ENCODE results near the gene PEX7.

Gene PEX7

DNA sequence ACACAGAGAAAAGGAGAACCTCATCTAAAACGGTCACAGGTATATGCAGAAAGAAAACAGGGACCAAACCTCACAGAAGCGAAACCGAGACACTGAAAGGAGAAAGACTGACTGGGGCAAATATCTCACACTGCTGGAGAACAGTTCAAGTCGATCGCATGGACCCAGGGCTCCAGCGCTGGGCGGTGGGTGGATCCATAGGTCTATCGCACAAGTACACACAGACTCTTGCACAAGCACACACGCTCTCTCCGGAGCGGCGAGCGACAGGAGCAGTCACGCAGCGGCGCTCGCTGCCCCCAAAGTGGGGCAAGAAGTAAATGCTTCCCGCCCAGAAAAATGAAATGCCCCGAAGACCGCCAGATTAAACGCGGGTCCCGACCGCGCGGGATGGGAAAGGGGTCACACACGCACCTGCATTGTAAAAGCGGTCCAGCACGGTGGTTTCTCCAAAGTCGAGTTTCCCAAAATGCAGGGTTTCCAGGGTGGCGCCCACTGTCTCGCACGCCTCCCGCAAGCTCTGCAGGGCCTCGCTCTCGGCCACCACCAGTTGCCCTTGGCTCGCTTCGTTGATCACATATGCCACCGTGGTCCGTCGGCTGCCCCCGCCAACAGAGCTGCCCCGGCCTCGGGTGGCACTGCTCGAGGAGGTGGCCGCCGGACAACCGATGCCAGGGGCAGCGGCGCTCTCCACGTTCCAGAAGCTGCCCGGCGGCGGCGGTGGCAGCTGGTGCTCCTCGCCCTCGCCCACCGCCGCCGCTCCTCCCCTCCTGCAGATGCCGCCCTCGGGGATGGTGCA lies 30.9 kb upstream of the PEX7 start:
- H3K9me3 ChIP-seq (ENCODE audit: insufficient read depth, low read depth, low read length) = no peaks in the 10 kb centered on the region
- H3K4me3 ChIP-seq (ENCODE audit: low read length) = peak overlapping the region; percentile 68
- H3K4me1 ChIP-seq (ENCODE audit: insufficient read depth, low read length) = 0 out of 2 replicates have a peak, but pooled peaks cover 3% of the 10 kb centered on the region
- H3K27me3 ChIP-seq (ENCODE audit: insufficient read depth, low read length) = peaks cover 48% of the 10 kb centered on the region
- H3K27ac ChIP-seq (ENCODE audit: low read depth, low read length) = no peak overlapping the region
- 5% methylated on average over 62 of the region's 62 CpGs for WGBS
- H3K9ac ChIP-seq (ENCODE audit: low read depth, low read length) = peak overlapping the region; percentile 67; the same call in 1 of the 2 replicates
- H3K36me3 ChIP-seq (ENCODE audit: insufficient read depth, low read length) = no peaks in the 10 kb centered on the region

DNA sequence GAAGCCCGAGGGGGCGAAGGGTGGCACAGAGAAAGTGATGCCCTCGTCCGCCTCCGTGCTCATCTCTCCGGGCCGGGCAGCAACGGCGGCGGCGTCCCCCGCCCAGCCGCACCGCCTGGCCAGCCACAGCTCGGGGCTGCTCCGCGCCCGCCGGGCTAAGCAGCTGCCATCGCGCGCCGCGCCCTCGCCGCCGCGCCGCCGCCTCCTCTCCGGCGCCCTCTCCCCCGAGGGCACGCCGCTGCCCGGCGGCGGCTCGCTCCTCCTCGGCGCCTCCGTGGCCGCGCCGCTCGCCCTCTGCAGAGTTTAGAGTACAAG lies 30.3 kb upstream of the PEX7 start:
- WGBS = under 1% methylated on average over 46 of the region's 46 CpGs
- no peaks in the 10 kb centered on the region for H3K36me3 ChIP-seq (ENCODE audit: insufficient read depth, low read length)
- H3K4me3 ChIP-seq (ENCODE audit: low read length) = peak overlapping the region; percentile 68
- H3K4me1 ChIP-seq (ENCODE audit: insufficient read depth, low read length) = 0 out of 2 replicates have a peak, but pooled peaks cover 3% of the 10 kb centered on the region
- peaks cover 48% of the 10 kb centered on the region for H3K27me3 ChIP-seq (ENCODE audit: insufficient read depth, low read length)
- peak overlapping the region; percentile 67 for H3K9ac ChIP-seq (ENCODE audit: low read depth, low read length)
- no peaks in the 10 kb centered on the region for H3K9me3 ChIP-seq (ENCODE audit: insufficient read depth, low read depth, low read length)
- H3K27ac ChIP-seq (ENCODE audit: low read depth, low read length) = no peak overlapping the region

DNA sequence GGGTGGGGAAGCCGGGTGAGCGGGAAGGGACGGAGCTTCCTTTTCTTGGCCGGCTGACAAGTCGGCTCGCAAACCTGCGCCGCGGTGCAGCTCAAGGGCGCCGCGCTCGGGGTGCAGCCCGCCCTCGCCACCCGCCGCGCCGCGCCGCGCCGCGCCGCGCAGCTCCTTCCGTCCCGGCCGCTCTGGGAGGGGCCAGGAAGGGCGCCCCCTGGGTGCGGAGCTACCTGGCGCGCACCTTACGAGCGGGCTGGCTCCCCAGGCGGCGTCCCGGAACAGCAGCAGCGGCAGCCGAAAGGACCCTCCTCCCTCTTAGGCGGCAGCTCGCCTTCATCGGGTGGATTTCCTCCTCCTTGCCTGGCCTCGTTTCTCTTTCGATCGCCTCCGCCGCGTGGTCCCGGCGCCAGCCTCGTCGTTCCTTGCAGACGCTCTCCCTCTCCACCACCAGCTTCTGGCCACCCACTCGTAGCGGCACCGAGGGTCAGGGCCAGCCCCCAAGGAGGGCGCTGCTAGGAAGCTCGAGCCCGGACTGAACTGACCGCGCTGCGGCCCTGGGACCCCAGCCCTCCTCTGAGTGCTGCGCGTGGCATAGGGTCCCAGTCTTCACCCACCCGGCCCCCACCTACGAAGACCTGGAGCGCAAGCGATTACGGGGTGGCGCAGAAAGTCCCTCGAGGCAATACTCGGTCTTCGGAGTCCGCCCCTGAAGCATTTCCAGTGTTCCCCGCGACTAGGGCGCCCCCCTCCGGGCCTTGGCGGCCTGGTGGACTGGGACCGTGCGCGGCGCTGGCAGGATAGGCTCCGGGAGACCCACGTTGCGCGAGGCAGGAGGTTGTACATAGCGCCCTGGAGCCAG lies 29.8 kb upstream of the PEX7 start, which contains the start of gene MAP3K5:
MAP3K5 (minus strand) TSS at position 68 of the 853 bp plus-strand sequence. CDS start 320 bp downstream, outside the sequence.
- Histone ChIP-seq H3K9me3 (ENCODE audit: insufficient read depth, low read depth, low read length) (no peaks in the 10 kb centered on the region), H3K4me1 (ENCODE audit: insufficient read depth, low read length) (0 out of 2 replicates have a peak, but pooled peaks cover 3% of the 10 kb centered on the region), H3K27me3 (ENCODE audit: insufficient read depth, low read length) (peaks cover 48% of the 10 kb centered on the region), H3K4me3 (ENCODE audit: low read length) (peak within 1 kb of the TSS; percentile 68), H3K27ac (ENCODE audit: low read depth, low read length) (no peak within 1 kb of the TSS), H3K9ac (ENCODE audit: low read depth, low read length) (peak within 1 kb of the TSS; percentile 67), H3K36me3 (ENCODE audit: insufficient read depth, low read length) (no peaks in the 10 kb centered on the region)
- 1% methylated on average over 89 of the region's 89 CpGs for WGBS

DNA sequence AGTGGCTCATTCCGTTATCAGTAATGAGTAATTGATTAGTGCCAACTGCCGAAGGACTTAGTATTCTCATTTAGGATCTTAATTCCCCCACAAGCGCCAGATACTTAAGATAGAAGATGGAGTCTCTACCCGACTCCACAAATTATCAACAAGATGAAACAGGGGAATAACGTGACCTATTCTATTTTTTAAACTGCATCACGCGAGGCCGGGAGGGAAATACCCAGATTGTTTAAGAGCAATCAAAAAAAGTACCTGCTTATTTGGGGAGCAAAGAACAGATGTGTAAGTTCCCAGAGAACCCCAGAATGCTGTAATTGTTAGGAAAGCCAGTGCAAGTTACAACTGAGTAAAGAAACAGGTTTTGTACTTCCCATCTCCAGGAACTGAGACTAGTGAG lies 29.0 kb upstream of the PEX7 start:
- H3K4me1 ChIP-seq (ENCODE audit: insufficient read depth, low read length) = 0 out of 2 replicates have a peak, but pooled peaks cover 3% of the 10 kb centered on the region
- H3K9me3 ChIP-seq (ENCODE audit: insufficient read depth, low read depth, low read length) = no peaks in the 10 kb centered on the region
- H3K36me3 ChIP-seq (ENCODE audit: insufficient read depth, low read length) = no peaks in the 10 kb centered on the region
- H3K27me3 ChIP-seq (ENCODE audit: insufficient read depth, low read length) = peaks cover 48% of the 10 kb centered on the region
- peak overlapping the region; percentile 68 for H3K4me3 ChIP-seq (ENCODE audit: low read length)
- no peak overlapping the region for H3K9ac ChIP-seq (ENCODE audit: low read depth, low read length)
- no peak overlapping the region for H3K27ac ChIP-seq (ENCODE audit: low read depth, low read length)
- 78% methylated on average over 8 of the region's 8 CpGs for WGBS

DNA sequence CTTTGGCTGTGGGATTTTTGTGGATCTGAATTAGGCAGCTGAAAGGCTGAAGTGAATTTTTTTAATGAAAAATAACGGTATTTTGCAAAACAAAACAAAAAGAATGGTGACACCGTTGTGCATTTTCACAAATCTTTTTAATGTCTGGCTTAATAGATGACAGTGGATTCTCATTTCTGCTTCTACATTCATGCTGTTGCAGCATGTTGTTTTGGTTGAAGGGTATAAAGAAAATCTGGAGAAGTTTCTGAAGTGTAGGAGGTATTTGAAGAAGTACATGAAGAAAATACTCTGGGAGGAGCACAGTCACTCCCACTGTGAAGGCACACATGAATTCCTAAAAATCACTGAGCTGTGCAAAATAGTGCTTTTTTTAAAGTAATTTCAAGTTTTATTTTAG lies 27.0 kb upstream of the PEX7 start:
- Histone ChIP-seq H3K4me3 (ENCODE audit: low read length) (no peak overlapping the region), H3K9ac (ENCODE audit: low read depth, low read length) (no peak overlapping the region), H3K4me1 (ENCODE audit: insufficient read depth, low read length) (0 out of 2 replicates have a peak, but pooled peaks cover 3% of the 10 kb centered on the region), H3K27me3 (ENCODE audit: insufficient read depth, low read length) (peaks cover 40% of the 10 kb centered on the region), H3K9me3 (ENCODE audit: insufficient read depth, low read depth, low read length) (no peaks in the 10 kb centered on the region), H3K36me3 (ENCODE audit: insufficient read depth, low read length) (no peaks in the 10 kb centered on the region), H3K27ac (ENCODE audit: low read depth, low read length) (no peak overlapping the region)
- whole genome bisulfite sequencing = 94% methylated on average over 2 of the region's 2 CpGs

DNA sequence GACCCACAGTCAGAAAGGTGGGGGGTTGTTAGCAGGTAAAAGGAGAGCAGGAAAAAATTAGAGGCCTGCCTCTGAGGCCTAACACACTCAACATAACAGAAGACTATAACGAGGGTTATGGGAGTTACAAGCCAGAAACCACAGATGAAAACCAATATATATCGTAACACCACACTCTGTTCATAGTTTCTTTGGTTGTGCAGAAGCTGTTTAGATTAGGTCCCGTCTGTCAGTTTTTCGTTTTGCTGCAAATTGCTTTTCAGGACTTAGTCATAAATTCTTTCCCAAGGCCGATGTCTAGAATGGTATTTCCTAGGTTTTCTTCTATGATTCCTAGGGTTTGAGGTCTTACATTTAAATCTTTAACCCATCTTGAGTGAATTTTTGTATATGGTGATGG lies 26.4 kb upstream of the PEX7 start:
- H3K4me1 ChIP-seq (ENCODE audit: insufficient read depth, low read length) = 0 out of 2 replicates have a peak, but pooled peaks cover 3% of the 10 kb centered on the region
- no peak overlapping the region for H3K27ac ChIP-seq (ENCODE audit: low read depth, low read length)
- H3K9ac ChIP-seq (ENCODE audit: low read depth, low read length) = no peak overlapping the region
- H3K4me3 ChIP-seq (ENCODE audit: low read length) = no peak overlapping the region
- no peaks in the 10 kb centered on the region for H3K36me3 ChIP-seq (ENCODE audit: insufficient read depth, low read length)
- WGBS = 92% methylated on average over 5 of the region's 5 CpGs
- no peaks in the 10 kb centered on the region for H3K9me3 ChIP-seq (ENCODE audit: insufficient read depth, low read depth, low read length)
- peaks cover 34% of the 10 kb centered on the region for H3K27me3 ChIP-seq (ENCODE audit: insufficient read depth, low read length)

DNA sequence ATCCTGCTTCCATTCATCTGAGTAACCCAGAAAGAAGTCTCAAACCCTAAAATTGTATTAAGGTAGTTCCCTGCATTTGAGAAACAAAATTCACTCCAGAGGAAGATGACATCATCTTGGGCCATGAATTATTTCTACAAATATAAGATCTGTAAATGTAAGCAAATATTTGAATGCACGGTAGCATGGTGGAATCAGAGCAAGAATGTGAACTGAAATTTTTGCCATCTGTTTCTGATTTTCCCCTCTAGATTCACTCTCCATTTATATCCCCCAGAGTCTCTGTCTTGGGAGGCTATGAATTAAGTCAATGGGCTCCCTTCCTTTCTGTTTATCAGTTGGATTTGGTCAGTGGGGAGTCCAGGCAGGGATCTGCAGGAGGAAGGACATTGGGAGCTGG lies 24.3 kb upstream of the PEX7 start:
- Histone ChIP-seq H3K4me1 (ENCODE audit: insufficient read depth, low read length) (no peaks in the 10 kb centered on the region), H3K27me3 (ENCODE audit: insufficient read depth, low read length) (peaks cover 14% of the 10 kb centered on the region), H3K4me3 (ENCODE audit: low read length) (no peak overlapping the region), H3K27ac (ENCODE audit: low read depth, low read length) (no peak overlapping the region), H3K36me3 (ENCODE audit: insufficient read depth, low read length) (no peaks in the 10 kb centered on the region), H3K9ac (ENCODE audit: low read depth, low read length) (no peak overlapping the region), H3K9me3 (ENCODE audit: insufficient read depth, low read depth, low read length) (no peaks in the 10 kb centered on the region)
- no CpG with 5 or more reads among the region's 1 CpG for WGBS

DNA sequence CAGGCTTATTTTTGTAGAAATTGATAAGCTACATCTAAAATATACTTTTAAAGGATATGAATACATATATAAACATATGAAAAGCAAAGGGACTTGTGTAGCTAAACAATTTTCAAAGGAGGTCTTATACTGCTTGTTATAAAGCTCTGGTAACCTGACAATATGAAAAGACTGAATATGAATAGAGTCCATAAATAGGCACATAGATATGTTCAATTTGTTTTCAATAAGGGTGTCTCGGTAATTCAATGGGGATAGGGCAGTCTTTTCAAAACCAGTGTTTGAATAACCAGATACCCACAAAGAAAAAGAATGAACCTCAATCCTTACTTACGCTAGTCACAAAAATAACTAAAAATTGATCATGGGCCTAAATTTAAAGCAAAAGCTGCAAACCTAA lies 20.8 kb upstream of the PEX7 start:
- no peak overlapping the region for H3K9ac ChIP-seq (ENCODE audit: low read depth, low read length)
- H3K27me3 ChIP-seq (ENCODE audit: insufficient read depth, low read length) = no peaks in the 10 kb centered on the region
- H3K4me3 ChIP-seq (ENCODE audit: low read length) = no peak overlapping the region
- H3K27ac ChIP-seq (ENCODE audit: low read depth, low read length) = no peak overlapping the region
- H3K9me3 ChIP-seq (ENCODE audit: insufficient read depth, low read depth, low read length) = peaks cover 5% of the 10 kb centered on the region; the same call in 1 of the 2 replicates
- H3K4me1 ChIP-seq (ENCODE audit: insufficient read depth, low read length) = no peaks in the 10 kb centered on the region
- no peaks in the 10 kb centered on the region for H3K36me3 ChIP-seq (ENCODE audit: insufficient read depth, low read length)
- 86% methylated on average over 2 of the region's 2 CpGs for WGBS

DNA sequence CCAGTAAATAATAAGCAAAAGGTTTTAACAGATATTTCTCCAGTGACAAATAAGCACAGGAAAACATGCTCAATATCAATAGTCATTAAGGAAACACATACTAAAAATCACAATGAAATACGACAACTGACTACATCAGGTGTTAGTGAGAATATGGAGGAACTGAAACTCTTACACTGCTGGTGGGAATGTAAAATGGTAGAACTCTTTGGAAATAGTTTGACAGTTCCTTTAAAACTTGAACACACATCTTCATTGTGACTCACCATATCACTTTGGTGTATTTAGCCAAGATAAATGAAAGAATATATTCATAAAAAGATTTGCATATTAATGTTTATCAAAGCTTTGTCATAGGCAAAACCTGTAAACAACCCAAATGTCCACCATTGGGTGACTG lies 18.8 kb upstream of the PEX7 start:
- Histone ChIP-seq H3K4me3 (ENCODE audit: low read length) (no peak overlapping the region), H3K27me3 (ENCODE audit: insufficient read depth, low read length) (no peaks in the 10 kb centered on the region), H3K4me1 (ENCODE audit: insufficient read depth, low read length) (no peaks in the 10 kb centered on the region), H3K36me3 (ENCODE audit: insufficient read depth, low read length) (no peaks in the 10 kb centered on the region), H3K27ac (ENCODE audit: low read depth, low read length) (no peak overlapping the region), H3K9me3 (ENCODE audit: insufficient read depth, low read depth, low read length) (peaks cover 5% of the 10 kb centered on the region; the same call in 1 of the 2 replicates), H3K9ac (ENCODE audit: low read depth, low read length) (no peak overlapping the region)
- WGBS = 100% methylated on average over 1 of the region's 1 CpG

DNA sequence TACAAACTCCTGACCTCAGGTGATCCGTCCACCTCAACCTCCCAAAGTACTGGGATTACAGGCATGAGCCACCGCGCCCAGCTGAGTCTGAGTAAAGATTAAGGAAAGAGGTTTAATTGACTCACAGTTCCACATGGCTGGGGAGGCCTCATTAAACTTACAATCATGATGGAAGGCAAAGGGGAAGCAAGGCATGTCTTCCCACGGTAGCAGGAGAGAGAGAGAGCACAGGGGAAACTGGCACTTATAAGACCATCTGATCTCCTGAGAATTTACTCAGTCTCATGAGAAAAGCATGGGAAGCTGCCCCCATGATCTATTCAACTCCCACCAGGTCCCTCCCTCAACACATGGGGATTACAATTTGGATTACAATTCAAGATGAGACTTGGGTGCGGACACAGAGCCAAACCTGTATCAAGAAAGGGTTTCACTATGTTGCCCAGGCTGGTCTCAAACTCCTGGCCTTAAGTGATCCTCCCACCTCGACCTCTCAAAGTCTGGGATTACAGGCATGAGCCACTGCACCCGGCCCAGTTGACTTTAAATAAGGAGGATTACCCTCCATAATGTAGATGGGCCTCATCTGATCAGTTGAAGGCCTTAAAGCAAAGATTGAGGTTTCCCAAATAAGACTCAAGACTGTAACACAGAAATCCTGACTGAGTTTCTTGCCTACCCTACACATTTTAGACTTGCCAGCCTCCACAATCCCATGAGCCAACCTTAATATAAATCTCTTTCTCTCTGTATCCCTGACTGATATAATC lies 13.1 kb upstream of the PEX7 start:
- H3K36me3 ChIP-seq (ENCODE audit: insufficient read depth, low read length) = no peaks in the 10 kb centered on the region
- no peak overlapping the region for H3K4me3 ChIP-seq (ENCODE audit: low read length)
- H3K27ac ChIP-seq (ENCODE audit: low read depth, low read length) = no peak overlapping the region
- no peaks in the 10 kb centered on the region for H3K4me1 ChIP-seq (ENCODE audit: insufficient read depth, low read length)
- no peak overlapping the region for H3K9ac ChIP-seq (ENCODE audit: low read depth, low read length)
- no peaks in the 10 kb centered on the region for H3K27me3 ChIP-seq (ENCODE audit: insufficient read depth, low read length)
- no peaks in the 10 kb centered on the region for H3K9me3 ChIP-seq (ENCODE audit: insufficient read depth, low read depth, low read length)
- 88% methylated on average over 7 of the region's 7 CpGs for WGBS

Data from HUES64 (cell line).